DOHH2 (cell line): ENCODE results near the gene GRIP2.

ENCODE experiments used
- EZH2phosphoT487 ChIP-seq: fragments of 200-600 bp; sonication (generic); IDR thresholded peaks from 2 replicates; pipeline ENCODE4 v1.6.1; 2017; ENCODE audit warnings: borderline replicate concordance, mild to moderate bottlenecking, antibody characterized with exemption, low read length, moderate library complexity, mixed read lengths
- TF ChIP-seq, protein P1 (sequence below): fragments of 200-600 bp; sonication (generic); IDR thresholded peaks from one replicate; pipeline ENCODE4 v1.5.1; 2014; ENCODE audit warnings: antibody characterized with exemption, mild to moderate bottlenecking, low read depth, low read length; ENCODE audit not compliant: poor library complexity, severe bottlenecking

DNA sequence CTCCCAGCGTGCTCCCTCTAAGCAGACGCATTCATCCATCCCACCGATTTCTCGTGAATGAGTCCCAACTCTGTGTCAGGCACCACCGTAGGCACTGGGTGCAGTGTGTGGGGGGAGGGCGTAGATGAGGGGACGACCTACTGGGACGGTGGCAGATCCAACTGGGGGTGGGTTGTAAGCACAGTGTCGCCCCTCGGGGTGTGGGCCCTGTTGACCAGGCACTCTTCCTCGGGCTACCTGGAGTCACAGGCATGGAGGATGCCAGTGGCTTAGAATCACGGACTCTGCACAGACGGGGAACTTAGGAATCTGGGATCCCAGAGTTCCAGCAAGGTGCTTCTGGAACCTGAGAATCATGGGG is 71.5 kb downstream of the GRIP2 start:
- TF ChIP-seq, protein P1, sequence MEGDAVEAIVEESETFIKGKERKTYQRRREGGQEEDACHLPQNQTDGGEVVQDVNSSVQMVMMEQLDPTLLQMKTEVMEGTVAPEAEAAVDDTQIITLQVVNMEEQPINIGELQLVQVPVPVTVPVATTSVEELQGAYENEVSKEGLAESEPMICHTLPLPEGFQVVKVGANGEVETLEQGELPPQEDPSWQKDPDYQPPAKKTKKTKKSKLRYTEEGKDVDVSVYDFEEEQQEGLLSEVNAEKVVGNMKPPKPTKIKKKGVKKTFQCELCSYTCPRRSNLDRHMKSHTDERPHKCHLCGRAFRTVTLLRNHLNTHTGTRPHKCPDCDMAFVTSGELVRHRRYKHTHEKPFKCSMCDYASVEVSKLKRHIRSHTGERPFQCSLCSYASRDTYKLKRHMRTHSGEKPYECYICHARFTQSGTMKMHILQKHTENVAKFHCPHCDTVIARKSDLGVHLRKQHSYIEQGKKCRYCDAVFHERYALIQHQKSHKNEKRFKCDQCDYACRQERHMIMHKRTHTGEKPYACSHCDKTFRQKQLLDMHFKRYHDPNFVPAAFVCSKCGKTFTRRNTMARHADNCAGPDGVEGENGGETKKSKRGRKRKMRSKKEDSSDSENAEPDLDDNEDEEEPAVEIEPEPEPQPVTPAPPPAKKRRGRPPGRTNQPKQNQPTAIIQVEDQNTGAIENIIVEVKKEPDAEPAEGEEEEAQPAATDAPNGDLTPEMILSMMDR: no peak
- TF ChIP-seq EZH2phosphoT487: no peak
